ENCODE data around the gene JPH3. TPM values are rescaled to one million over a fixed set of nuclear protein-coding genes. Genes with fewer than 3 reads are reported as not detected.

Gene JPH3
- polyA plus RNA-seq, 1 donor (not counting 4 experiments of a cell fraction or from before 2014, with no cell fraction given) = not detected

DNA sequence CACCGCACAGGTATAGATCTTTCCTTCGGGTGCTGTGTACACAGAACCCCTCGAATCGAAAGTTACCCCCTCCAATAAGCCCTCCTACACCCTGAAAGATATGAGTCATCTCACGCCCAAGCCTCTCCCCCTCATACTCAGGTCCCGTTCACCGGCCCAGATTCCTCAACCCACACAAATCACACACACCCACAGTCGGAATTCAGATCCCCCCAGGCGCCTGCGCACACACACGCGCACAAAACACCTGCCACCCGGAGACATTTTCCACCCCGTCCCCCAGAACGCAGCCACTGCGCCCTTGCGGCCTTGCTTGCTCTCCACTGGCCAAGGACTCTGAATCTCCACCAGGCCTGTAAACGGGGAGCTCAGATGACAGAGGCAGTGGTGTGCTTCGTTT, 4.9 kb downstream of the JPH3 start:
- no peaks in the 10 kb centered on the region for H3K9me1 ChIP-seq (ENCODE audit: control insufficient read depth, extremely low read depth, insufficient read depth, low read length)
- no peaks in the 10 kb centered on the region for H3K4me1 ChIP-seq (ENCODE audit: control insufficient read depth, extremely low read depth, insufficient read depth, low read length)
- FAIRE-seq (no peak), DNase-seq (ENCODE audit: low read depth, low spot score) (no peak)
- no peak overlapping the region for H3K9ac ChIP-seq (ENCODE audit: control insufficient read depth, extremely low read depth, insufficient read depth, low read length)
- no peak overlapping the region for H2AFZ ChIP-seq (ENCODE audit: control insufficient read depth, low read length)
- no peak overlapping the region for H3K27ac ChIP-seq (ENCODE audit: control insufficient read depth, insufficient read depth, low read length)
- no peaks in the 10 kb centered on the region for H3K9me3 ChIP-seq (ENCODE audit: control insufficient read depth, low read depth, low read length)
- TF ChIP-seq, protein P1, sequence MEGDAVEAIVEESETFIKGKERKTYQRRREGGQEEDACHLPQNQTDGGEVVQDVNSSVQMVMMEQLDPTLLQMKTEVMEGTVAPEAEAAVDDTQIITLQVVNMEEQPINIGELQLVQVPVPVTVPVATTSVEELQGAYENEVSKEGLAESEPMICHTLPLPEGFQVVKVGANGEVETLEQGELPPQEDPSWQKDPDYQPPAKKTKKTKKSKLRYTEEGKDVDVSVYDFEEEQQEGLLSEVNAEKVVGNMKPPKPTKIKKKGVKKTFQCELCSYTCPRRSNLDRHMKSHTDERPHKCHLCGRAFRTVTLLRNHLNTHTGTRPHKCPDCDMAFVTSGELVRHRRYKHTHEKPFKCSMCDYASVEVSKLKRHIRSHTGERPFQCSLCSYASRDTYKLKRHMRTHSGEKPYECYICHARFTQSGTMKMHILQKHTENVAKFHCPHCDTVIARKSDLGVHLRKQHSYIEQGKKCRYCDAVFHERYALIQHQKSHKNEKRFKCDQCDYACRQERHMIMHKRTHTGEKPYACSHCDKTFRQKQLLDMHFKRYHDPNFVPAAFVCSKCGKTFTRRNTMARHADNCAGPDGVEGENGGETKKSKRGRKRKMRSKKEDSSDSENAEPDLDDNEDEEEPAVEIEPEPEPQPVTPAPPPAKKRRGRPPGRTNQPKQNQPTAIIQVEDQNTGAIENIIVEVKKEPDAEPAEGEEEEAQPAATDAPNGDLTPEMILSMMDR (optimal IDR thresholded peaks at IDR 0.05 in 1 of 3, IDR thresholded peaks at IDR 0.05 in 1 of 3, conservative IDR thresholded peaks at IDR 0.05 in 1 of 3; ENCODE audit: extremely low read depth in 1 of 3, insufficient read depth in 2 of 3, low read length in 3 of 3) = no peak
- no peak for TF ChIP-seq EZH2 (IDR thresholded peaks at IDR 0.05; ENCODE audit: low read length)
- no peaks in the 10 kb centered on the region for H3K79me2 ChIP-seq (ENCODE audit: control insufficient read depth, insufficient read depth, low read length)
- no peaks in the 10 kb centered on the region for H3K36me3 ChIP-seq (ENCODE audit: control insufficient read depth in 2 of 2, extremely low read depth in 1 of 2, insufficient read depth in 2 of 2, low read length in 2 of 2)
- no peak overlapping the region for H3K4me3 ChIP-seq (ENCODE audit: control insufficient read depth in 2 of 3, extremely low read depth in 1 of 3, insufficient read depth in 2 of 3, low read depth in 1 of 3, low read length in 3 of 3)
- no peak overlapping the region for H3K4me2 ChIP-seq (ENCODE audit: control insufficient read depth, extremely low read depth, insufficient read depth, low read depth, low read length)
- dilution Hi-C loops (cut with MboI; ENCODE audit: extremely low pct_ligation_motif_present, low sequenced_read_pairs) = no loop called here
- H3K27me3 ChIP-seq (ENCODE audit: control insufficient read depth, extremely low read depth, insufficient read depth, low read length) = peaks cover 49% of the 10 kb centered on the region
- no peaks in the 10 kb centered on the region for H4K20me1 ChIP-seq (ENCODE audit: control insufficient read depth, extremely low read depth, insufficient read depth, low read length)

GRCh38 chr16:87607871-87608270, 5.6 kb downstream of the JPH3 start:
- Histone ChIP-seq H2AFZ (ENCODE audit: control insufficient read depth, low read length) (no peak overlapping the region), H3K9me3 (ENCODE audit: control insufficient read depth, low read depth, low read length) (no peaks in the 10 kb centered on the region), H3K4me2 (ENCODE audit: control insufficient read depth, extremely low read depth, insufficient read depth, low read depth, low read length) (no peak overlapping the region), H3K4me1 (ENCODE audit: control insufficient read depth, extremely low read depth, insufficient read depth, low read length) (no peaks in the 10 kb centered on the region), H3K79me2 (ENCODE audit: control insufficient read depth, insufficient read depth, low read length) (no peaks in the 10 kb centered on the region), H3K36me3 (ENCODE audit: control insufficient read depth in 2 of 2, extremely low read depth in 1 of 2, insufficient read depth in 2 of 2, low read length in 2 of 2) (no peaks in the 10 kb centered on the region), H3K9me1 (ENCODE audit: control insufficient read depth, extremely low read depth, insufficient read depth, low read length) (no peaks in the 10 kb centered on the region), H3K27me3 (ENCODE audit: control insufficient read depth, extremely low read depth, insufficient read depth, low read length) (peaks cover 47% of the 10 kb centered on the region), H3K9ac (ENCODE audit: control insufficient read depth, extremely low read depth, insufficient read depth, low read length) (no peak overlapping the region), H3K4me3 (ENCODE audit: control insufficient read depth in 2 of 3, extremely low read depth in 1 of 3, insufficient read depth in 2 of 3, low read depth in 1 of 3, low read length in 3 of 3) (no peak overlapping the region), H3K27ac (ENCODE audit: control insufficient read depth, insufficient read depth, low read length) (no peak overlapping the region), H4K20me1 (ENCODE audit: control insufficient read depth, extremely low read depth, insufficient read depth, low read length) (no peaks in the 10 kb centered on the region)
- dilution Hi-C loops (cut with MboI; ENCODE audit: extremely low pct_ligation_motif_present, low sequenced_read_pairs) = no loop called here
- DNase-seq (ENCODE audit: low read depth, low spot score) (no peak), FAIRE-seq (no peak)
- no peak for TF ChIP-seq EZH2 (IDR thresholded peaks at IDR 0.05; ENCODE audit: low read length)
- TF ChIP-seq, protein P1 (optimal IDR thresholded peaks at IDR 0.05 in 1 of 3, IDR thresholded peaks at IDR 0.05 in 1 of 3, conservative IDR thresholded peaks at IDR 0.05 in 1 of 3; ENCODE audit: extremely low read depth in 1 of 3, insufficient read depth in 2 of 3, low read length in 3 of 3) = no peak
